Stimulated activated CD8-positive, alpha-beta memory T cell treated with anti-CD3 and anti-CD28 coated beads, Interleukin-4, amount 100 ng/mL, for 4 hours (primary cell): ENCODE data around the gene GRAMD4.

Experiments
- DNase-seq, 2 donors: peaks; one replicate each; pipeline ENCODE4 v3.0.0-alpha.2; 2020; ENCODE audit warnings: low read depth in 2 of 2, low spot score in 1 of 2

GRAMD4 gene

GRCh38 chr22:46687048-46687444 is 66.9 kb downstream of the GRAMD4 start:
- no peak for DNase-seq

- DNase-seq = no peak
These were observed 67.3 kb downstream of the GRAMD4 start for GRCh38 chr22:46687460-46687859.

GRCh38 chr22:46688949-46689348 is 68.8 kb downstream of the GRAMD4 start:
- no peak for DNase-seq

GRCh38 chr22:46690146-46690545 is 70.0 kb downstream of the GRAMD4 start:
- DNase-seq = no peak

- DNase-seq = no peak
These were observed 71.4 kb downstream of the GRAMD4 start for GRCh38 chr22:46691571-46691970.

- no peak for DNase-seq
These were observed 73.6 kb downstream of the GRAMD4 start for GRCh38 chr22:46693634-46694415.

- no peak for DNase-seq
These were observed 74.4 kb downstream of the GRAMD4 start for GRCh38 chr22:46694416-46695170.

GRCh38 chr22:46695346-46696228 is 75.4 kb downstream of the GRAMD4 start:
- no peak for DNase-seq

GRCh38 chr22:46696229-46696518 is 76.0 kb downstream of the GRAMD4 start:
- DNase-seq = no peak

GRCh38 chr22:46696614-46697013 is 76.4 kb downstream of the GRAMD4 start:
- no peak for DNase-seq

GRCh38 chr22:46697811-46698515 is 77.8 kb downstream of the GRAMD4 start:
- no peak for DNase-seq

GRCh38 chr22:46699091-46699490 is 78.9 kb downstream of the GRAMD4 start:
- DNase-seq = no peak

- DNase-seq = no peak
These were observed 81.1 kb downstream of the GRAMD4 start for GRCh38 chr22:46701262-46701661.

- DNase-seq = no peak
These were observed 83.2 kb downstream of the GRAMD4 start for GRCh38 chr22:46703171-46703995.

- no peak for DNase-seq
These were observed 83.8 kb downstream of the GRAMD4 start for GRCh38 chr22:46703996-46704370.

GRCh38 chr22:46706060-46706459 is 85.9 kb downstream of the GRAMD4 start:
- DNase-seq = no peak

- no peak for DNase-seq
These were observed 87.1 kb downstream of the GRAMD4 start for GRCh38 chr22:46707305-46707704.

GRCh38 chr22:46707827-46708570 is 87.8 kb downstream of the GRAMD4 start:
- no peak for DNase-seq

- DNase-seq = no peak
These were observed 88.7 kb downstream of the GRAMD4 start for GRCh38 chr22:46708766-46709330.
